H9 (cell line): ENCODE measurements around the gene YEATS4. TPM values are rescaled to one million over a fixed set of nuclear protein-coding genes. Genes with fewer than 3 reads are reported as not detected.

ENCODE experiments used
- DNase-seq: peaks from one replicate; pipeline ENCODE4 v3.0.0-alpha.2; 2017
- H2AFZ ChIP-seq: one replicate; pipeline ENCODE4 v1.6.1; 2013; ENCODE audit warnings: mild to moderate bottlenecking, low read length, control low read depth, moderate library complexity
- H2AK5ac ChIP-seq: 2 replicates; pipeline ENCODE4 v1.6.1; 2013; ENCODE audit warnings: low read length, control low read depth, mixed read lengths; ENCODE audit not compliant: insufficient read length
- H2BK120ac ChIP-seq: one replicate; pipeline ENCODE4 v1.6.1; 2013; ENCODE audit warnings: low read depth, mild to moderate bottlenecking, low read length, control low read depth, inconsistent platforms; ENCODE audit not compliant: poor library complexity, severe bottlenecking
- H2BK12ac ChIP-seq: 2 replicates; pipeline ENCODE4 v1.6.1; 2013; ENCODE audit warnings: low read length, control low read depth, mixed read lengths, low read depth; ENCODE audit not compliant: insufficient read length
- H2BK15ac ChIP-seq: 2 replicates; pipeline ENCODE4 v1.6.1; 2013; ENCODE audit warnings: low read depth, low read length, control low read depth
- H2BK20ac ChIP-seq: one replicate; pipeline ENCODE4 v1.6.1; 2013; ENCODE audit warnings: low read depth, mild to moderate bottlenecking, low read length, control low read depth, inconsistent platforms; ENCODE audit not compliant: poor library complexity, severe bottlenecking
- H2BK5ac ChIP-seq: 2 replicates; pipeline ENCODE4 v1.6.1; 2013; ENCODE audit warnings: low read length, control low read depth, mixed read lengths; ENCODE audit not compliant: insufficient read length
- H3K14ac ChIP-seq: 2 replicates; pipeline ENCODE4 v1.6.1; 2013; ENCODE audit warnings: low read length, control low read depth; ENCODE audit not compliant: insufficient read depth
- H3K18ac ChIP-seq: 2 replicates; pipeline ENCODE4 v1.6.1; 2013; ENCODE audit warnings: low read depth, mild to moderate bottlenecking, mixed read lengths, low read length, control low read depth; ENCODE audit not compliant: insufficient read length
- H3K23ac ChIP-seq: 2 replicates; pipeline ENCODE4 v1.6.1; 2013; ENCODE audit warnings: low read length, control low read depth, mixed read lengths, low read depth; ENCODE audit not compliant: insufficient read length
- H3K23me2 ChIP-seq: 2 replicates; pipeline ENCODE4 v1.6.1; 2013; ENCODE audit warnings: low read depth, mild to moderate bottlenecking, mixed read lengths, low read length, control low read depth; ENCODE audit not compliant: insufficient read length, poor library complexity, severe bottlenecking
- H3K27ac ChIP-seq: 2 replicates; pipeline ENCODE4 v1.5.1; 2013; ENCODE audit warnings: low read length, control low read depth, mixed read lengths, low read depth; ENCODE audit not compliant: insufficient read length
- H3K27me3 ChIP-seq: 2 replicates; pipeline ENCODE4 v1.6.1; 2013; ENCODE audit warnings: low read length, control low read depth, inconsistent platforms; ENCODE audit not compliant: insufficient read depth
- H3K4ac ChIP-seq: 2 replicates; pipeline ENCODE4 v1.6.1; 2013; ENCODE audit warnings: low read depth, mild to moderate bottlenecking, control low read depth, inconsistent platforms, low read length, moderate library complexity
- H3K4me1 ChIP-seq: 2 replicates; pipeline ENCODE4 v1.6.1; 2013; ENCODE audit warnings: low read length, control low read depth, inconsistent platforms; ENCODE audit not compliant: insufficient read depth
- H3K4me2 ChIP-seq: 2 replicates; pipeline ENCODE4 v1.6.1; 2013; ENCODE audit warnings: low read length, control low read depth, mixed read lengths; ENCODE audit not compliant: insufficient read length, insufficient read depth
- H3K56ac ChIP-seq: 2 replicates; pipeline ENCODE4 v1.6.1; 2013; ENCODE audit warnings: low read depth, mild to moderate bottlenecking, mixed read lengths, low read length, control low read depth; ENCODE audit not compliant: insufficient read length
- H3K79me1 ChIP-seq: 2 replicates; pipeline ENCODE4 v1.6.1; 2013; ENCODE audit warnings: low read depth, mild to moderate bottlenecking, moderate library complexity, low read length, control low read depth, inconsistent platforms; ENCODE audit not compliant: insufficient read depth, poor library complexity, severe bottlenecking
- H3K79me2 ChIP-seq: 2 replicates; pipeline ENCODE4 v1.6.1; 2013; ENCODE audit warnings: low read length, control low read depth, inconsistent platforms; ENCODE audit not compliant: insufficient read depth
- H3K9ac ChIP-seq: 2 replicates; pipeline ENCODE4 v1.6.1; 2013; ENCODE audit warnings: low read length, control low read depth, mixed read lengths; ENCODE audit not compliant: insufficient read length; ENCODE audit errors: extremely low read depth
- H3K9me3 ChIP-seq: one replicate; pipeline ENCODE4 v1.6.1; 2013; ENCODE audit warnings: low read depth, low read length, inconsistent platforms; ENCODE audit not compliant: control insufficient read depth
- H3T11ph ChIP-seq: one replicate; pipeline ENCODE4 v1.6.1; 2013; ENCODE audit warnings: mild to moderate bottlenecking, low read length, control low read depth, inconsistent platforms
- H4K20me1 ChIP-seq: one replicate; pipeline ENCODE4 v1.6.1; 2013; ENCODE audit not compliant: control insufficient read depth, insufficient read length, insufficient read depth
- H4K5ac ChIP-seq: 2 replicates; pipeline ENCODE4 v1.6.1; 2013; ENCODE audit warnings: low read depth, mild to moderate bottlenecking, mixed read lengths, low read length, control low read depth; ENCODE audit not compliant: insufficient read length
- H4K8ac ChIP-seq: replicated peaks from 2 replicates; pipeline ENCODE4 v1.6.1; 2013; ENCODE audit warnings: low read length, control low read depth, mixed read lengths, low read depth; ENCODE audit not compliant: insufficient read length
- H4K91ac ChIP-seq: 2 replicates; pipeline ENCODE4 v1.6.1; 2013; ENCODE audit warnings: low read depth, mild to moderate bottlenecking, moderate library complexity, mixed read lengths, low read length, control low read depth; ENCODE audit not compliant: insufficient read length
- H3K27ac Mint-ChIP-seq, 3 experiments: 2 replicates in 2 of 3; 3 replicates in 1 of 3; pipeline ENCODE4 v1.8.0; 2020 to 2021; ENCODE audit warnings: mixed read lengths in 3 of 3, mild to moderate bottlenecking in 1 of 3, moderate library complexity in 1 of 3
- H3K27me3 Mint-ChIP-seq: 2 replicates; pipeline ENCODE4 v1.8.0; 2021; ENCODE audit warnings: low read depth, mild to moderate bottlenecking, moderate library complexity, mixed read lengths
- H3K36me3 Mint-ChIP-seq, 3 experiments: 2 replicates in 2 of 3; 3 replicates in 1 of 3; pipeline ENCODE4 v1.8.0; 2020 to 2021; ENCODE audit warnings: low read depth in 3 of 3, mixed read lengths in 3 of 3; ENCODE audit not compliant: insufficient read depth in 1 of 3
- H3K4me1 Mint-ChIP-seq, 2 experiments: 2 replicates each; pipeline ENCODE4 v1.8.0; 2020; ENCODE audit warnings: mixed read lengths in 2 of 2
- H3K4me3 Mint-ChIP-seq, 2 experiments: 2 replicates in 1 of 2; 3 replicates in 1 of 2; pipeline ENCODE4 v1.8.0; 2020 to 2021; ENCODE audit warnings: mild to moderate bottlenecking in 2 of 2, mixed read lengths in 2 of 2, moderate library complexity in 1 of 2
- H3K9me3 Mint-ChIP-seq, 2 experiments: 2 replicates in 1 of 2; 3 replicates in 1 of 2; pipeline ENCODE4 v1.8.0; 2020; ENCODE audit warnings: mild to moderate bottlenecking in 2 of 2, mixed read lengths in 2 of 2, moderate library complexity in 1 of 2
- CTCF ChIP-seq: fragments of 200-600 bp; sonication (generic); conservative IDR thresholded peaks from 3 replicates; pipeline ENCODE4 v1.8.0; 2021; ENCODE audit warnings: antibody characterized with exemption, mild to moderate bottlenecking
- total RNA-seq: library from RNA; stranded (reverse); gene quantifications from 2 replicates; pipeline ENCODE4 v1.2.1, GENCODE V29; 2021

The YEATS4 gene
- total RNA-seq, 1 experiment from 2014 or later: 35.6 TPM

DNA sequence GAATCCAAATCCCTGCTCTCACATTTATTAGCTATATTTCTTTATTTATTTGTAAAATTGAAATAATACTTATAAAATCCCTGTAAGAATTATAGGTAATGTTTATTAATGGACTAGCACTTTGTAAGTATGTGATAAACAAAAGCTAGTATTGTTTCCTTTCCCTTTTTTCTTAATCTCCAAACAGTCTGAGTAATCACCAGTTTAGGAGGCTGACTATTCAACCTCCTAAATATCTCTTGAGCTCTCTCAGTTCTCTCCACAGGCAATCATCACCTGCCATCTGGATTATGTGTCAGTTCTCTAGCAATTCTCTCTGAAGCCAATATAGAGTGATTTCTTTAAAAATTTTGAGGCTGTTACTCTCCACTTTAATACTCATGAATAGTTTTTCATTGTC lies 20.6 kb upstream of the YEATS4 start:
- Mint-ChIP-seq H3K9me3 (no peaks in the 10 kb centered on the region), H3K27me3 (no peaks in the 10 kb centered on the region; the same call in 1 of the 2 replicates), H3K4me1 (peaks cover 2 to 6% of the 10 kb centered on the region in 2 experiments; a peak in 3 of 4 replicates), H3K4me3 (no peak overlapping the region), H3K36me3 (no peaks in the 10 kb centered on the region), H3K27ac (no peak overlapping the region)
- no peak overlapping the region for H4K8ac ChIP-seq
- H3K27ac ChIP-seq: no peak overlapping the region
- H4K20me1 ChIP-seq: no peaks in the 10 kb centered on the region
- no peak overlapping the region for H3K56ac ChIP-seq
- H3T11ph ChIP-seq: no peak overlapping the region
- H2BK20ac ChIP-seq: no peak overlapping the region
- no peak overlapping the region for H3K18ac ChIP-seq
- H2BK120ac ChIP-seq: no peak overlapping the region
- H4K91ac ChIP-seq: no peak overlapping the region
- H3K27me3 ChIP-seq: no peaks in the 10 kb centered on the region
- H3K9ac ChIP-seq: no peak overlapping the region
- no peak overlapping the region for H4K5ac ChIP-seq
- no peaks in the 10 kb centered on the region for H3K4me1 ChIP-seq
- H3K23me2 ChIP-seq: no peaks in the 10 kb centered on the region
- H2AK5ac ChIP-seq: no peak overlapping the region
- no peak overlapping the region for H3K4ac ChIP-seq
- no peak for DNase-seq
- no peak overlapping the region for H3K23ac ChIP-seq
- TF ChIP-seq CTCF: no peak
- no peaks in the 10 kb centered on the region for H3K79me1 ChIP-seq
- no peak overlapping the region for H2BK5ac ChIP-seq
- H3K4me2 ChIP-seq: no peak overlapping the region
- no peak overlapping the region for H2AFZ ChIP-seq
- H2BK15ac ChIP-seq: no peak overlapping the region
- H2BK12ac ChIP-seq: no peak overlapping the region
- no peak overlapping the region for H3K14ac ChIP-seq
- H3K9me3 ChIP-seq: no peaks in the 10 kb centered on the region
- H3K79me2 ChIP-seq: no peaks in the 10 kb centered on the region
